Measurements from ENCODE around the gene MAP3K7CL. TPM values are rescaled to one million over a fixed set of nuclear protein-coding genes. Genes with fewer than 3 reads are reported as not detected.
A peak's percentile ranks its signal among the peaks of the same experiment; 100 is the strongest.
"Not testable (repeated sequence)": the region's sequence is repeated elsewhere in the genome, so short reads cannot be mapped to it uniquely, and the experiment has no call there.

MAP3K7CL gene
- polyA plus RNA-seq, 5 donors: 5.2 to 7.9 (median 6.6) TPM

- DNase-seq: not testable (repeated sequence)
Observed at GRCh38 chr21:29167481-29167880, 37.0 kb downstream of the MAP3K7CL start.

GRCh38 chr21:29168891-29169315, 38.5 kb downstream of the MAP3K7CL start:
- no peak for DNase-seq

- no peak for DNase-seq
Observed at GRCh38 chr21:29170944-29171343, 40.5 kb downstream of the MAP3K7CL start.

DNA sequence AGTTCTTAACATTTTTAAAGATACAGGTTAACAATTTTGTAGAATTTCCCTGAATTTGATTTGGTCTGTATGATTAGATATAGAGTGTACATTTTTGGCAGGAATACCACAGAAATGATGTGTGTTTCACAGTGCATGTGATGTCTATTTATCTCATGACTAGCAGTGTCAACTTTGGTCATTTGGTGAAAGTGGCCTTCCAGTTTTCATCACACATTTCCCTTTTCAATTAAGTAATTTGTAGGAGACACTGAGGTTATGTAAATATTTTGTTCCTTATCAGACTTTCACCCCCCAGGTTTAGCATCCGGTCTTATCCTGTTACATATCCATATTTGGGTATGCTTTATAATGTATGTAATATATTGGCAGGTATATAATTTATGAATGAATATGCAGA, 41.8 kb downstream of the MAP3K7CL start:
- DNase-seq: no peak

DNA sequence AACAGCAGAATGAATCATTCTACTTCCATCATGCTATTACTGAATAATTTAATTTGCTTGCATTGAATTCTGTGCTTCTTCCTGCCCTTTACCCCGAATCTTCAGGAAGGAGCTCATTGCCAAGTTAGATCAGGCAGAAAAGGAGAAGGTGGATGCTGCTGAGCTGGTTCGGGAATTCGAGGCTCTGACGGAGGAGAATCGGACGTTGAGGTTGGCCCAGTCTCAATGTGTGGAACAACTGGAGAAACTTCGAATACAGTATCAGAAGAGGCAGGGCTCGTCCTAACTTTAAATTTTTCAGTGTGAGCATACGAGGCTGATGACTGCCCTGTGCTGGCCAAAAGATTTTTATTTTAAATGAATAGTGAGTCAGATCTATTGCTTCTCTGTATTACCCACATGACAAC, 44.2 kb downstream of the MAP3K7CL start:
- no peak for DNase-seq

- peak; percentile 89 to 94 for DNase-seq
Observed at GRCh38 chr21:29175408-29176134, 45.1 kb downstream of the MAP3K7CL start.

DNA sequence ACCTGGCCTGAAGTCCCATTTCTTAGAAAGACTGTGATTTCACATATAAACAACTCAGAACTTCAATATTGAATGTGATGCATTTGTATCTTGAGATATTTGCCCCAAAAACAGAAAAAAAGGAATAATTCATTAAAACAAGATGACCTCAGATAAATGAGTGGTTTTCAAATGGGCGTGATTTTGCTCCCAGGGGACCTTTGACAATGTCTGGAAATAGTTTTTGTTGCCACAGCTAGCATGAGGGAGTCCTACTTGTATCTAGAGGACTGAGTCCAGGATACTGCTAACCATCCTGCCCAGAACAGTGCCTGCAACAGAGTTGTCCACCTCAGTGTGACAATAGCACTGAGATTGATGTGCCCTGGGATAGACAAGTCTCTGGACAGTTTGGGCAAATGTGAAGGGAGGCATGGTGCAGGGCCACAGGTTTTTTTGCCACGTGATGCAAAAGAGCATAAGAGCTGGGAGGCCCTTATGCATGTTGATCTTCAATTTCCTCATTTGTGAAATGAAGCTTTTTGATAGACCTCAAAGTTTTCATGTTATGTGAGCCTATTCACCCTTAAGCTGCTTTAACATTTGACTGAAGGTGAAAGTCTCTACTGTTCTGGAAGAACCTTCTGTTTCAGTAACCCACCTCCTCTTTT, 46.2 kb downstream of the MAP3K7CL start:
- DNase-seq: no peak

GRCh38 chr21:29177800-29178199, 47.4 kb downstream of the MAP3K7CL start:
- DNase-seq: no peak

DNA sequence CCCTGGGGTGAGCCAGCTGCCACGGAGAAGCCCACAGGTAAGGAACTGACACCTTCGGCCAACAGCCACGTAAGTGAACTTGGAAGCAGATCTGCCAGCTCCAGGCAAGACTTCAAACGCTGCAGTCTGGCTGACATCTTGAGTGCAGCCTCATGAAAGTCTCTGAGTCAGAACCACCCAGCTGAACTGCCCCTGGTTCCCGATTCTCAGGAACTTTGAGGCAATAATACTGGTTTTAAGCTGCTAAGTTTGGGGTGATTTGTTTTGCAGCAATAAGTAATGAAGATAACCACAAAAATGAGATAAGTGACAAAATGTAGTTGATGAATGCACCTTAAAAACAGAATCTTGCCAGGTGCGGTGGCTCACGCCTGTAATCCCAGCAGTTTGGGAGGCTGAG, 48.5 kb downstream of the MAP3K7CL start:
- DNase-seq: no peak

DNA sequence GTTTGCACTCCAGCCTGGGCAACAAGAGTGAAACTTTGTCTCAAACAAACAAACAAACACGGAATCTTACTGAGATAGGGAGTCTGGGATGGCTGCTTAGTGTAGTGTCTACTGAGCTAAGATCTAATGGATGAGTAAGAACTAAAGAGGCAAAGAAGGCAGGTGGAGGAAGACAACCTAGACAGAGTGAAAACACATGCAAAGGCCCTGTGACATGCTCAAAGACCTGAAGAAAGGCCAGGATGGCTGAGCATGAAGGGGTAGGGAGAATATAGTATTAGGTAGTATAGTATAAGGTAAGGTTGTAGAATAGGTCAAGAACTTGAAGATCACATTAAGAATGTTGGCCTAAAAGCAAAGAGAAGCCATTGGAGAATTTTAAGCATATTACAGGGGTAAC, 49.1 kb downstream of the MAP3K7CL start:
- no peak for DNase-seq

DNA sequence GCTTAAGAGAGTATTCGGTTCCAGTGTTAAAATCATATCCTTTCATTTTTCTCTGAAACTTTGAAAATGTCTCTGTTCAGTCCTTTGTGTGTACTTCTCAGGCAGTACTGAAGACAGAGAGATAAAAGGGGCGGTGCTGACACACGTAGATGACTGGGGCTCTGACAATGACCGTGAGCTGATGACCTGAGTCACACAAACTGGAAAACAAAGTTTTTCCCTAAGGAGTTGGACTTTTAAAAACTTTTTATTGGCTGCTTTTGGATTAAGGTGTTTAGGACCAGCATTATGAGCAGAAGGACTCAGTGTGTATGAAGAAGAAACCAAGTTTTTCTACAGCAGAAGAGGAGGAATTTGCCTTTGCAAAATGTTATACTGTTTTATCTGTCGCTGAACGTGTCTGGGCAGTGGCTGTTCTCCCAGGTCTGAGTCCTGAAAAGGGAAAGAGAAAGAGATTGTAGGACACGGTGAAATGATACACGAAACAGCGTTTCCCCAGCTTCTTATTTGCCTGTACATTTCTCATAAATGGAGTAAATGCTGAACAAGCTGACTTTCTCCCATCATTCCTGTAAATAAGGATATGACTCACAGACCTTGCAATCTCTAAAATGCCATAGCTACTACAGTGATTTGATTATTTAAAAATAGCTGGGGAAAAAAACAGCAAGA, 51.5 kb downstream of the MAP3K7CL start:
- DNase-seq: peak in 1 of 2 donors; percentile 48

DNA sequence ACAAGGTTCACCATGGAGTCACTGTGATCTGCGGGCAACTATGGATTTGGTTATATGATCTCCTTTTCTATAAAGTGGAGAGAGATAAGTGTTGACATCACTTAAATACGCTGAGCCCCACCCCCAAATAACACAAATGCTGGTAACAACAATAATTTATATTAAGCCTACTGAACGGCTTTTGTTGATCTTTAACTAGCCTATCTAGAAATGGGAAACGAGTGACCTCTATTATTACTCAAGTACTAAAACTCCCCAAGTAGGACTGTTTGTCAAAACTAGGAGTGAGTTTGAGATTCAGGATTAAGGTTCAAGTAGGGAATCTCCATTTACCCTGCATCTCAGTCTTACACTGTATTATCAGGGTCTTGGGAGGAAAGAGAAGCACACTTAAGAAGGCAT, 52.2 kb downstream of the MAP3K7CL start:
- no peak for DNase-seq

GRCh38 chr21:29184037-29184436, 53.6 kb downstream of the MAP3K7CL start:
- DNase-seq: no peak

- DNase-seq: no peak
Observed at GRCh38 chr21:29185172-29185571, 54.7 kb downstream of the MAP3K7CL start.

DNA sequence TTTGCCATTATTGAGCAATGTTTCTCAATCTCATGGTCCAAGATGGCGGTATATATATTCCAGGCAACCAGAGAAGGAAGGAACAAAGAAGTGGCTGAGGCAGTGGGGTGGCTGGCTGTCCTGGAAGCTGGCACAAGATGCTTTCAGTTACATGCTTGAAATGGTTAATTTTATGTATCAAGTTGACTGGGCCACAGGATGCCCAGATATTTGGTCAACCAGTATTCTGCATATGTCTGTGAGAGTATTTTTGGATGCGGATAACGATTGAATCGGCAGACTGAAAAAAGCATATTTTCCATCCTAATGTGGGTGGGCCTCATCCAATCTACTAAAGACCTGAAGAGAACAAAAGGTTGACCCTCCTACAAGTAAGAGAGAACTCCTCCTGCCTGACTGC, 55.2 kb downstream of the MAP3K7CL start:
- DNase-seq: no peak

DNA sequence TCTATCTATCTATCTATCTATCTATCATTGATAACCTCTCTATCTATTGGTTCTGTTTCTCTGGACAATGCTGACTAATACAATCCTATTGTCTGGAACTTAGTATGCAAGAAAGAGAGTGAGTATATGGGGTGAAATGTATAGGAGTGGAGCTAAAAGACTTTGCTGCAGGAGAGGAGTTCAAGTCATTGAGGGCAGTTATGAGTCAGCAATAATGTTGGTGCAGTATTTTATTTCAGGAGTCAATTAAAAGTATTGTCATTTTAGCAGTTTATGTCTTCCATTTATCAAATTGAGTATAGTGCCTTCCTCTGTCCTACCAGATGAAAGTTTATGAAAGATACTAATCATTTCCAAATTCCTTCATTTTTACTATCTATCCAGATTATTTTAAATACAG, 55.8 kb downstream of the MAP3K7CL start:
- no peak for DNase-seq

DNA sequence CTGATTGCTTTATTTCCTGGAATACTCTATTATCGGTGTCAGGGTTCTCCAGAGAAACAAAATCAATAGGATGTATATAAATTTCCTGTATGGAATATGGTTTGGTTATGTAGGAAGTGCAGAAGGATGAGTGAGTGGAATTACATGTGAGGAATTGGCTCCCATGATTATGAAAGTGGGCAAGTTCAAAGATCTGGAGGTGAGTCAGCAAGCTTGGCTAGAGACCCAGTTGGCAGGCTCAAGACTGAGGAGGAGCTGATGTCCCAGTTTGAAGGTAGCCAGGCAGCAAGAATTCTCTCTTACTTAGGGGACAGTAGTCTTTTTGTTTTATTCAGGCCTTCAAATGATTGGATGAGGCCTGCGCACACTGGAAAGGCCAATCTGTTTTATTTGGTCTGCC, 57.5 kb downstream of the MAP3K7CL start:
- DNase-seq: no peak

- no peak for DNase-seq
Observed at GRCh38 chr21:29189353-29189752, 58.9 kb downstream of the MAP3K7CL start.

GRCh38 chr21:29190923-29191331, 60.5 kb downstream of the MAP3K7CL start:
- no peak for DNase-seq

- no peak for DNase-seq
Observed at GRCh38 chr21:29193072-29193471, 62.6 kb downstream of the MAP3K7CL start.

DNA sequence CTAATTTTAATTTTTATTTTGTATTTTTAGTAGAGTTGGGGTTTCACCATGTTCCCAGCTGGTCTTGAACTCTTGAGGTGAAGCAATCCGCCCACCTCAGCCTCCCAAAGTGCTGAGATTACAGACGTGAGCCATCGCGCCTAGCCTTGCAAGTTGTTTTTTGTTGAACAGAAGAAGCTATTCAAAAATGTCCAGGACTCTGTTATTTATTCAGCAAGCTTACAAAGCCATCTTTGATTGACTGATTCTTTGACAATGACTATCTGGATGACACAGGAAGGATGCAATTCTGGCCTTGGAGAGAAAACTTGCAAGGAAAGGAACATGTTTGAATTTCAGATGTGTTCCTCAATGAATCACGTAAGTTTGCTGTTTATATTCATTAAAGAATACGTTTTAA, 63.5 kb downstream of the MAP3K7CL start:
- DNase-seq: no peak

GRCh38 chr21:29194342-29194741, 63.9 kb downstream of the MAP3K7CL start:
- no peak for DNase-seq

- no peak for DNase-seq
Observed at GRCh38 chr21:29194847-29195246, 64.4 kb downstream of the MAP3K7CL start.
